GM12878 (cell line): ENCODE data around the gene NDUFC2. TPM values are rescaled to one million over a fixed set of nuclear protein-coding genes. Genes with fewer than 3 reads are reported as not detected.

Experiments
- KLF5 ChIP-seq: fragments of 450-650 bp; IDR thresholded peaks from 2 replicates; pipeline ENCODE4 v1.6.1; 2014; ENCODE audit warnings: mild to moderate bottlenecking; ENCODE audit not compliant: partially characterized antibody
- MTA2 ChIP-seq: fragments of 450-650 bp; IDR thresholded peaks from 2 replicates; pipeline ENCODE4 v1.6.1; 2016; ENCODE audit warnings: low read depth, mild to moderate bottlenecking, moderate library complexity
- NR2F1 ChIP-seq: fragments of 450-650 bp; conservative IDR thresholded peaks from 2 replicates; pipeline ENCODE4 v1.6.1; 2017; ENCODE audit warnings: mild to moderate bottlenecking
- SMC3 ChIP-seq: IDR thresholded peaks from 2 replicates; pipeline ENCODE4 v1.6.1; 2011; ENCODE audit warnings: low read length, improper control_type of control experiment, borderline replicate concordance
- polyA plus RNA-seq, 11 experiments: library from polyadenylated mRNA; depleted of rRNA in 4 of 11; unstranded in 6 of 11; stranded (reverse) in 5 of 11; fragments of >200 nt; fragmentation: Nextera tagmentation in 4 of 11; fragmentation: Illumina TruSeq in 1 of 11; extraction: Ambion mirVana in 4 of 11; extraction: Trizol in 1 of 11; gene quantifications; 1 replicate in 1 of 11; 2 replicates in 10 of 11; pipeline versions ENCODE4 v1.2.1 to v1.2.3, GENCODE V29; 2011 to 2016; ENCODE audit warnings: inconsistent platforms in 2 of 11, missing spikeins in 2 of 11, low read depth in 1 of 11
- total RNA-seq, 4 experiments: library from RNA; depleted of rRNA in 3 of 4; stranded (reverse); fragments of >200 nt in 3 of 4; fragmentation: Illumina TruSeq in 1 of 4; extraction: Trizol in 1 of 4; gene quantifications; 2 replicates each; pipeline versions ENCODE4 v1.2.1 to v1.2.3, GENCODE V29; 2013 to 2021
- TF ChIP-seq, protein P1 (sequence below): fragments of 450-650 bp; IDR thresholded peaks from 2 replicates; pipeline ENCODE4 v1.6.1; 2017; ENCODE audit warnings: low read depth, mild to moderate bottlenecking, moderate library complexity
- TF ChIP-seq, protein P2 (sequence below): fragments of 450-650 bp; formaldehyde crosslinking; IDR thresholded peaks from 2 replicates; pipeline ENCODE4 v1.5.0; 2022; ENCODE audit warnings: mild to moderate bottlenecking, missing genetic modification characterization

The NDUFC2 gene
- total and polyA plus RNA-seq, 10 of the 15 experiments (the other 5 are each of a cell fraction or from before 2014, with no cell fraction given), result 103 to 529 (median 192) TPM

DNA sequence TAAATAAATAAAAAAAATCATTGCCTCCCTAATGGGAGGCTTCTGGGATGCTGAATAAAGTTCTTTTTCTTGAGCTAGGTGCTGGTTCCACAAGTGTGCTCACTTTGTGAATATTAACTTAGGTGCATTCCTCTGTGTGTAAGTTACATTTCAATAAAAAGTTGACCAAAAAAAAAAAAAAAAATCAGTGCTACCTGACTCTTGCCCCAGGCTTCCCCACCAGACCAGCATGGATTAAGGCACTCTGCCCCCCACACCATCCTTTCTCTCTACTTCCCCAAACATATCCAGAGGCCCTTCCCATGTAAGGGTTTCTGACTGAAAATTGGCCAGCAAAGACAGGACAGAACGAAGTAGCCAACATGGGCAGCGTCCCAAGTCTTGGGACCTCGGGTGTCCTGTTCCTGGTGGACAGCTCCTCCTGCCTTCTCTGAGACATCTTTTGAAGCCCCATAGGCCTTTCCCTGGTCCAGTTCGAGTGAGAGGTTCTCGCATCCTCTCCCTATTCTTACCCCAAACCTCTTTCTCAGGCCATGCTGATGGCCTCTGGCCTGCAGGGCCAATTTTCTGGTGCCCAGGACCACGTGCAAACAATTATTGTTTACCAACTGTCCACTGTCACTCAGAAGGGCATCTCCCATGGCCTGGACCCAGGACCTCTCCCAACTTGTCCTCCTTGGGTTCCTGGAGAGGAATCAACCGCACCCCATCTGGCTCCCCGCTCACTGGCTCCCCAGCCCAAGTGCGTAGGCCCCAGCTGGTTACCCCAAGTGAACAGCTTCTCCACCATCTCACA, 41.6 kb downstream of the NDUFC2 start (continued):
- TF ChIP-seq, protein P1, sequence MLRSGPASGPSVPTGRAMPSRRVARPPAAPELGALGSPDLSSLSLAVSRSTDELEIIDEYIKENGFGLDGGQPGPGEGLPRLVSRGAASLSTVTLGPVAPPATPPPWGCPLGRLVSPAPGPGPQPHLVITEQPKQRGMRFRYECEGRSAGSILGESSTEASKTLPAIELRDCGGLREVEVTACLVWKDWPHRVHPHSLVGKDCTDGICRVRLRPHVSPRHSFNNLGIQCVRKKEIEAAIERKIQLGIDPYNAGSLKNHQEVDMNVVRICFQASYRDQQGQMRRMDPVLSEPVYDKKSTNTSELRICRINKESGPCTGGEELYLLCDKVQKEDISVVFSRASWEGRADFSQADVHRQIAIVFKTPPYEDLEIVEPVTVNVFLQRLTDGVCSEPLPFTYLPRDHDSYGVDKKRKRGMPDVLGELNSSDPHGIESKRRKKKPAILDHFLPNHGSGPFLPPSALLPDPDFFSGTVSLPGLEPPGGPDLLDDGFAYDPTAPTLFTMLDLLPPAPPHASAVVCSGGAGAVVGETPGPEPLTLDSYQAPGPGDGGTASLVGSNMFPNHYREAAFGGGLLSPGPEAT, result no peak
- TF ChIP-seq SMC3 (no peak), MTA2 (no peak), KLF5 (no peak), NR2F1 (no peak)
- TF ChIP-seq, protein P2, sequence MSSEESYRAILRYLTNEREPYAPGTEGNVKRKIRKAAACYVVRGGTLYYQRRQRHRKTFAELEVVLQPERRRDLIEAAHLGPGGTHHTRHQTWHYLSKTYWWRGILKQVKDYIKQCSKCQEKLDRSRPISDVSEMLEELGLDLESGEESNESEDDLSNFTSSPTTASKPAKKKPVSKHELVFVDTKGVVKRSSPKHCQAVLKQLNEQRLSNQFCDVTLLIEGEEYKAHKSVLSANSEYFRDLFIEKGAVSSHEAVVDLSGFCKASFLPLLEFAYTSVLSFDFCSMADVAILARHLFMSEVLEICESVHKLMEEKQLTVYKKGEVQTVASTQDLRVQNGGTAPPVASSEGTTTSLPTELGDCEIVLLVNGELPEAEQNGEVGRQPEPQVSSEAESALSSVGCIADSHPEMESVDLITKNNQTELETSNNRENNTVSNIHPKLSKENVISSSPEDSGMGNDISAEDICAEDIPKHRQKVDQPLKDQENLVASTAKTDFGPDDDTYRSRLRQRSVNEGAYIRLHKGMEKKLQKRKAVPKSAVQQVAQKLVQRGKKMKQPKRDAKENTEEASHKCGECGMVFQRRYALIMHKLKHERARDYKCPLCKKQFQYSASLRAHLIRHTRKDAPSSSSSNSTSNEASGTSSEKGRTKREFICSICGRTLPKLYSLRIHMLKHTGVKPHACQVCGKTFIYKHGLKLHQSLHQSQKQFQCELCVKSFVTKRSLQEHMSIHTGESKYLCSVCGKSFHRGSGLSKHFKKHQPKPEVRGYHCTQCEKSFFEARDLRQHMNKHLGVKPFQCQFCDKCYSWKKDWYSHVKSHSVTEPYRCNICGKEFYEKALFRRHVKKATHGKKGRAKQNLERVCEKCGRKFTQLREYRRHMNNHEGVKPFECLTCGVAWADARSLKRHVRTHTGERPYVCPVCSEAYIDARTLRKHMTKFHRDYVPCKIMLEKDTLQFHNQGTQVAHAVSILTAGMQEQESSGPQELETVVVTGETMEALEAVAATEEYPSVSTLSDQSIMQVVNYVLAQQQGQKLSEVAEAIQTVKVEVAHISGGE (CRISPR knock-in tag), result no peak
